Germinal center (tissue), 1 donor: ENCODE data around the gene CHMP4A.

Experiments used
- DNase-seq: peaks from one replicate; pipeline ENCODE4 v3.0.0; 2012; ENCODE audit warnings: mixed read lengths, low spot score

Gene CHMP4A

DNA sequence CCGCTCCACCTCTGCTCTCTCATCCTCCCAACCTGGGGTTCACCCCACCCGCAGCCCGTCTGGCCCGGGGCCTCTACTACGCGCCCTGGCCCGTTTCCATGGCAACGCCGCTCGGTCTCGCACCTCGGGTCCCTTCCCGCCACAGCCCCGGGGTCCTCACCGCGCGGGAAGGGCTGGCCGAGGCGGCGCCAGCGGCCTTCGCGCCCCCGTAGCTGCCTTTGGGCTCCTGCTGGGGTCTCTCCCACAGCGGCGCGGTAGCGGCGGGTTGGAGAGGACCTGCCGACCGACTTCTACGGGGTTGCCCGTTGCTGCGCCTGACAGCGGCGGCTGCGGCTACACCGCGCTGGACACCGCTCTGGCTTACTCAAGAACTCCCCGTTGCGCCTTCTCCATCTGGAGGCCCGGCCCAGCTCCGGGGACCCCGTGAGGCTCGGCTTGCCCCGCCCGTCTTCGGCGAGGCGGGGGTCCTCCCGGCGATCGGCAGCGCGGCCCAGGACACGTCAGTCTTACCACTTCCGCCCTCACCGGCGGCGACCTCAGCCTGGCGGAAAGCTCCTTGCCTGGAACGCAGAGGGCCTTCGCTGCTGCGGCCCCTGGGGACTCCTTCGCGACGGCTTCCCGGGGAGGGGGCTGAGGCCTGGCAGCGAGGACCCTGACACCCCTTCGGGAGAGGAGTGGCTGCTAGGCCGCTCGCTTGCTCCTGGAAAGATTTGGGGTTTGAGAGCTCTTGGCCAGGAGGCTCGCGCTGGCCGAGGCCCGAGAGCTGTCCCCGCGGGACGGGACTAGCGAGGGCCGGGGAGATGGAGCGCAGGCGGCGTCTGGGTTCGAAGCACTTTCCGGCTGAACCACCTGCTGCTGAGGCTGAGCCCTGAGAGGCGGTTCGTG, 17.9 kb downstream of the CHMP4A start, which contains the start of gene TM9SF1:
TM9SF1 (minus strand) TSS at position 256 of the 885 bp plus-strand sequence. CDS start 422 bp downstream, outside the sequence.
- DNase-seq, result peak; percentile 90

DNA sequence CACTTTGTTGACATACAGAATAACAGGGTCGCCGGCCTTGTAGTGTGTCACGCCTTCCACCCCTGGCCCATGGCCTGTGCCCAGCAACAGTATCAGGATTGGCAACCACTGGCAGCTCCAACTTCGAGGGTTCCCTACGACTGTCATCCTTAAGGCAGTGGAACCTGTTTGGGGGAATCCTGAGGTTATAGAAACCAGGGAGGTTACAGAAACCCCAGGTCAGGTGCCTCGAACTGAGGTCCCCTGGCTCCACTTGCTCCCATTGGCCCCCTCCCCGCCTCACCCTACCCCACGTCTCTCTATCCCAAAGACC, 18.5 kb downstream of the CHMP4A start:
- no peak for DNase-seq

DNA sequence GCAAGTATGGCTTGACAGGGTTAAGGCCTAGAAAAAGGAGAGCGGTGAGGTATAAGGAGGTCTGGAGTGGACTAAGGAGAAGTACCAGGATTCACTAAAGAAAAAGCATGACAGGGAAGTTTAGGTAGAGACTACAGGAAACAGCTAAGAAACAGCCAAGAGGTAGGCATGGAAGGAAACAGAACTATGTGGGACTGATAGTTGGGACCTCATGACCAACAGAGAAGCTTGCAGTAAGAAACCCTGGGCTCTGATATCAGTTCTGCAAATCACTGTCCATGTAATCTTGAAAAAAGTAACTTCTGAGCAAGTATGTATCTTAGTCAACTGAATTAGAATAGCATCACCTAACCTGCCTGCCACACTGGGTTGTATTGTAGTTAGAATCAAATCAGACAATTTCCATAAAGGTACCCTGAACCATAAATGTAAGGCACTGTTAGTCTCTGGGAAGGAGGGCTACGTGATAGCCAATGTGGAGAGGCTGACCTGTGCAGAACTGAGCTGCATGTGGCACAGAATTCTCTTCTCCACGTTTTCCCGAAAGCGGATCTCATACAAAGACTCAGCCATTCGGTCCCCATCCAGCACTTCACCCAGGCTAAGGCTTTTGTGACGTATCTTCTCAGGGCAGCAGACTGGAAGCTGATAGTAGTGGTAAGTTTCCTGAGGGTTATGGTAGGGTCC, 19.0 kb downstream of the CHMP4A start:
- no peak for DNase-seq

DNA sequence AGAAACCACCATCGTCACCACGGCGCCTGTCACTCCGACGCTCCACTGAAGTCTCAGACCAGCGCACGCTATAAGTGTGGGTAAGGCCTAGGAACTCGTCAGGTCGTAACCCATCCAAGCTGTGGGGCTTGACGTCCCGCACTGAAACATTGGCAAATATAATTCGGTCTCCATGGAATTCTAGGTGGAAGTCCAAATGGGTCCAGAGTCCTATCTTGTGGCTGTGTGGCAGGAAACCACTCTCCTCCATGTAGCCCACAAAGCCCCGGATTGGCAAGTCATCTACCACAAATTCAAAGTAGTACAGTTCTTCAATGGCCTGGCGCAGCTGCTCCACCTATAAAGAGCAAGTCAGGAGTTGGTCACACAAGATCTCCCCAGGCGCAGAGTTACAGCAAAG, 20.4 kb downstream of the CHMP4A start:
- no peak for DNase-seq

DNA sequence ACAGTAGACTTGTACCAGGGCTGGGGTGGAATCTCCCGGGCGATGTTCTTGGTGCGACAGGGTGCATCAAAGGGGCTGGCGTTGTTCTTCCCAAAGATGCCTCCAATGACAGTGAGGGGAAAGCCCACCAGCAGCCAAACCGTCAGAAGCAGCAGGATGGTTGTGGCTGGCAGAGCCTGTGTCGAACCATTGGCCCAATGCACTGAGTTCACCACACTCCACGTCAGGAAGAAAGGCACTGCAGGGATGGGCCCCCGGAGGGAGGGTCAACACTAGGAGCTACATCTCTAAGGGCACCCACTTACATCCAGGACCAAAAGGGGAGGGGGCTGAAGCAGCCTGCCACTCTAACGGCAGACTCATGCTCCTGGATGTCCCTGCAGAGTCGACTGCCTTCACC, 22.9 kb downstream of the CHMP4A start:
- DNase-seq, result no peak

DNA sequence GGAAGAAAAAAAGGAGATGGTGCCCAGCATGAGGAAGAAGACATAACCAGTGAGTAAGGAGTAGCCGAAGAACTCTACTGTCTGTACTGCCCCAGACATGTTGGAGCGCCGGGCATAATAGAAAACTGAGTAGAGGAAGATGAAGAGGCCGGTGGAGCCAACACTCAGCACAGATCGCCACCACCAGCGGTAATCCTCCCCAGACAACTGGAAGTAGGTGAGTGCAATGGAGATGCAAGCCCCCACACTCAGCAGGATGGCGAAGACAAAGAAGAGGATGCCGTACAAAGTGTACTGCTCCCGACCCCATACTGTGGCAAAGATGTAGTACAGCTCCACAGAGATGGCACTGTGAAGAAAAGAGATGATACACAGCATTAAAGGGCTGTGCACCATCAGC, 23.8 kb downstream of the CHMP4A start:
- no peak for DNase-seq

DNA sequence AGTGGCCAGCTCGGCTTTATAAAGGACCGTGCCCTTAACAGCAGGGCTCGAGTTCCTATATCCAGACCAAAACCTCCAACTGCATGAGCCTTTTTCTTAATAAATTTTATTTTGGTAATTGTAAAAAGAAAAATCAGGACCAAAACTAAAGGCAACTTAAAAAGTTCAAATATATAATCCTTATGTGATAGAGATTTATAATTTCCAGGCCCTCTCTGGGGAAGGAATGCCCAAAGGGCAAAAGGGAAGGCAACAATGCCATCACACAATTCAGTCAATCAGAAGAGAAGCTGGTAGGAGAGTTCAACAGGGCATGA, 24.3 kb downstream of the CHMP4A start:
- no peak for DNase-seq

DNA sequence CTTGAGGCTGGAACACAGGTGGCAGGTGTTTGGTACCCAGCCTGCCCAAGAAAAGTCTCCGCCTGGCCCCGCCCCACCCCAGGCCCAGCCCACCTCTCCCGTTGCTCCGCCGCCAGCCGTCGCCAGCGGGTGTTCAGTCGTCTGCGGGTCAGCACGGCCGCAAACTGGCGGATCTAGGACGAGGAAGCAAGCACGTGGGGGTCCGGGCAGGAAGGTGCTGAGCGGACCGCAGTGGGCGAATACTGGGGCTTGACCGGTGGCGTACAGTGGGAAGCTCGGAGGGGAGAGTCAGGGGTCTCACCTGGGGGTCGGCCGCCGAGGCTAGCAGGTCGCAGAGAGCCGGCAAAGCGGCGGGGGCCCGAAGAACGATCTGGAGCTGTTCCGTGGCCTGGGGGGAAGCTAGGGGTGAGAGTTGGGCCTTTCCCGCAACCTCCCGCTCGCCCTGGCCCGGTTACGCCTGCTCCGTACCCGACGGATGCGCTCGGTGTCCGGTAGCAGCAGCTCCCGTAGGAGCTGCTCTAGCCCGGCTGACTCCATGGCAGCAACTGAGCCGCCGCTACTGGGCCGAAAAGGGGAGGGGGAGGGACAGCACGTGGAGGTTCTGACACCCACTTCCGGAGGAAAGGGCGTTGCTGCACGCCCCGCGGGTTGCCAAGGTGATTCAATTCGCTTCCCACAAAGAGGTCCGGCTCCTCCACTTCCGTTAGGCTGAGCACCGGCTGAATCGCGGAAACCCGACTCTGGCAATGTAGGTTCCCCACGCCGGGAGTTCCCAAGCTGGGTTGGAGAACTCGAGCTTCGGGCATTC, 24.8 kb downstream of the CHMP4A start, which contains the start of gene IPO4:
IPO4 (minus strand) TSS at position 566 of the 808 bp plus-strand sequence; CDS start at position 537, 29 bp downstream.
- DNase-seq, result peak; percentile 94

DNA sequence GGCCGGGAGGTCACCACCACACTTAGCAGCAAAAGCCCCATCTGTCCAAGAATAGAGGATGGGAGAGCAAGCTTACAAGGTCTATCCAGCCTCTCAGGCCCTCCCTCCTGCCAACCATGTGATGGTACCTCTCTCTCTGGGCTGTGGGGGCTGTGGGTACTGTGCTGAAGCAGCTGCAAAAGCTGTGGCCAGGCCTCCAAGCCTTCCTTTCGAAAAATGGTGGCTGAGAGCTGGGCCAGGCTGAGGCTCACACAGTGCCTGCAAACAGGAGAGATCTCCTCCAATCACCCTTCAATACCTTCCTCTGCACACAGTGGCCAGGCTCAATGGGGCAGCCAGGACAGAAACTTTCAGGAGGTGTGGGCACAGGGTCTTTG, 25.8 kb downstream of the CHMP4A start:
- DNase-seq, result no peak

DNA sequence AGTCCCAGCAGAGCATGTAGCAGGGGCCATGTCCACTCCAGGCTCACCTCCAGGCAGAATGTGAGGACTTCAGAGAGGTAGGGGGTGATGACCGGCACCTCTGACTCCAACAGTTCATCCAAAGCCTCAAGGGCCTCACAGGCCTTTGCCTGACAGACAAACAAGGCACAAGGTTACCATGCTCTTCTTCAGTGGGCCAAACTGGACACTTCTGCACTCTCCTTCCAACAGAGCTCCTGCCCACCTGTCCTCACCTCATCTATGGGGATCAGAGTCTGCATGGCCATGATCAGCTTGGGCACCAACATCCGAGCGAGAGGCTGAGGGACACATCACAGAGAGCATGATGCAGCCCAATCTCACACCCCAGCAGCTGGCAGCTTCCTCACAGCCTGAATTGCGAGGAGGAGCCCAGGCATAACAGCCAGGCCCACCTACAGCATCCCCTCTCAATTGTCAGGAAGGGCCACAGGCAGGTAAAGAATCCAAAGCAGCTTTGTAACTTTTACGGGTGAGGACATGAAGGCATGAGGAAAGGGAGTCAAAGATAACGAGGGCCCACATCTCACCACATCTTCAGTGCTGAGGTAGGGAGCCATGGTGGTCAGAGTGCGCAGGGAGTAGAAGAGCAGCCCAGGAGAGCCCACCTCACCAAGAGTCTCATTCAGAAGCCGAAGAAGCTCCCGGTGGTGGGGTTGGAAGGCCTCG, 26.3 kb downstream of the CHMP4A start:
- no peak for DNase-seq

DNA sequence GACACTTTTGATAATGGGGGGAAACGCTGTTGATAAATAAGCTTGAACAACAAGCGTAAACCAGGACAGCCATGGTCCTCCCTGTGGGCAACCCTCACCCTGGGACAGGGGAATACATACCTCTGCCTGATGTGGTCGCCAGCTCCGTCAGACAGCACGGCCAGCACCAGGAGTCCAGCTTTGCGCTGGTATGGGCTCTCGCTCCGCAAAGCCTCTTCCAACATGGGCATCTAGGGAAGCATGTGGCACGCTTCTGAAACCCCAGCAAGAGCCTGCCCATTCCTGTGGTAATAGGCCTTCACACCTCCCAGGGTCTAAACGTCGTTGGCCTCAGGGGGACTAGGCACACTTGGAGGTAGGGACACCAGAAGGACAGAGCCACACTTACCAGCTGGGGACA, 27.5 kb downstream of the CHMP4A start:
- DNase-seq, result no peak

DNA sequence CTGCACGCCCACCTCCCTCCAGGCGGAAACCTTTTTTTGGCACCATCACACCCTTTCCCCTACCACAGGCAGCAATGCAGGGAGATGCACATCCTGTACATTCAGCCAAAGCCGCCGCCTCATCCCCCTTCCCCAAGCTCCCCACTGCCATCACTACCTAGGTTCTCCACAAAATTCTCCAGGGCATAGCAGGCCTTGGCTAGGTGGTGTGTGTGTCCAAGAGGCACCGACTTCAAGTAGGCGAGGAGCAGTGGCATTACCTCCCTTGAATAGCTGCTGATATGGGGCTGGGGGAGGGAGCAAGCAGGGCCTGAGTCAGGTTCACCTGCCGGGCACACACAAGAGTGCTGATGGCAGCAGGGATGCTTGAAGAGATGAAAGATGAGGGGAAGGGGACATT, 28.3 kb downstream of the CHMP4A start:
- no peak for DNase-seq

DNA sequence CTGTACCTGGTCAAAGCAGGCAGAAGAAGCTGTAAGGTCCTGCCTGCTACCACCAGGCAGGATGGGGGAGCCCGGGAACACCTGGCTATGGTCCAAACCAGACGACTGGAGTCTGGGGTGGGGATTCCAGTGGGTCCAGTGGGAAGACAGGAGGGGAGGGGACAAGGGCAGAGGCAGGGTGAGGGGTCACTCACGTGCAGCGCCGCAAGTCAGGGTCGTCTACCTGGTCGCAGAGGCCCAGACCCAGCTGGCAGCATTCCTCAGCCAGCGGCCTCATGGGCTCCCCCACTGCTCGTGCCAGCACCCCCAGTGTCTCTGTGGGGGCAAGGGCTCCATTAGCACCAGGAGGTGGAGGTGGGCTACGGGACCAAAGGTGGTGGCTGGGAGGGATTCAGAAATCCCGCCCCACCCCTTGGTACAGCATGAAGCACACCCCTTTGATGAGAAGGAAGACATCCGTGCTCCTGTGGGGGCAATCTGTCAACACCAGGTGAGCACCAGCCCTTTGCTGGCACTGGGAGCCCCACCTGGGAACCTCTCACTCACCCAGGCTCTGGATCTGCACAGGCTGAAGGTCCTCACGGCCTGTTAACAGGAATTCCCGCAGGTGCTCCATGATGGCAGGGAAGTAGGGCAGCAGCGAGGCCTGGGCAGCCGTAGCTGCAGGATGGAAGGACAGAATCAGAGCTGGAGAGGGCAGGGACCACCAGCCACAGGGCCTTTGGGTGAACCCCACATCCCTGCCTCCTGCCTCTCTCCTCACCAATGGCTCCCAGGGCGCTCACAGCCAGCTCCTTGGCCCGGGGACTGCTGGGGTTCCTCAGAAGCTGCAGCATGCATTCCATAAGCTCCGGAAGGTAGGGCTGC, 29.0 kb downstream of the CHMP4A start:
- no peak for DNase-seq

DNA sequence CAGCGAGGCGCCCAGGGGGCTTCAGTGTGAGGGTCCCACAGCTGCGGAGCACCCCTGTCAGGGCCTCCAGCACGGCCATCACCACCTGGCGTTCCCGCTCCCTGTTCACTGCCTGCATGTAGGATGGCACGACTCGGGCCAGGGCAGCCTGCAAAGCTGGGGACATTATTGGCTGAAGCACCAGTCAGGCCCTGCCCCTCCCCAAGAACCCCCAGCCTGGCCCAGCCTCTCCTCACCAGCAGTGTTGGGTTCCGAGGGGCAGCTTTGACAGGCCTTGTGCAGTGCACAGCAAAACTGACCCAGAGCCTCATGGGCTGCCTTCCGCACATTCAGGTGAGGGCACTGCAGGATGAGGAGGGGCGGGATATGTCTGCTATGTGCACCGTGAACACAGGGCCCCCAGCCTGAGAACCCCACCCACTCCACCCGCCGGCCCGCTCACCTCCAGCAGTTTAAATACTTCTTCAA, 30.2 kb downstream of the CHMP4A start:
- DNase-seq, result no peak

DNA sequence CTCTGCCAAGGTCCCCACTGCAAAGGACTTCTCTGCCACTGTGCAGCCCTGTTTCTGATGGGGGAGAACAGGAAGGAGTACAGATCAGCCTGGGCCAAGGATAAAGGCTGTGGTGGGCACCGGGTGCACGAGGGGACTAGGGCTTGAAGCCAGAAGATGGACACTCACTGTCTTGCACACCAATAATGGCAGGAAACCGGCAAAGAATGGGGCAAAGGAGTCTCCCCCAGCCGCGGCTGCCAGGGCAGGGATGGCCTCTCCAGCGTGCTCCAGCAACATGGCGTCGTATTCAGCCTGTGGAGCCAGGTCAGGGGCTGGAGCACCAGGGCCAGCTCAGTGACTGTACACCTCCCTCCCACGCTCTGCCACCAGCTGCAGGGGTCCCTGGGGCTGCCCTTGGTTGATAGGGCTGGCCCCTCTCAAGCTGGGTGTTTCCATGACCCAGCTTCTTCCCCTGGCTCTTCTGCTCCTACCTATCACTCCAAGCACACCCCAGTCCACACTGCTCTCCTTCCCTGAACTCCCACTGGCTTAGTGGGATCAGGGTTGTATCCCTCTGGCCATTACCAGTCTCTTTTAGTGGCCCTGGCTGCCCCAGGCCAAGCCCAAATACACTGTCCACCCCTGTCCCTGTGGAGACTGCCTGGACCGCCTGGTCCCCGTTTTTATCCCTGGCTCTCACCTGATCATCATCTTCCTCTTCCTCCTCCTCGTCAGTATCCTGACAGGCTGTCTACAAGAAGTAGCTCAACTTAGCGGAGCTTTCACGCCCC, 31.0 kb downstream of the CHMP4A start:
- no peak for DNase-seq

DNA sequence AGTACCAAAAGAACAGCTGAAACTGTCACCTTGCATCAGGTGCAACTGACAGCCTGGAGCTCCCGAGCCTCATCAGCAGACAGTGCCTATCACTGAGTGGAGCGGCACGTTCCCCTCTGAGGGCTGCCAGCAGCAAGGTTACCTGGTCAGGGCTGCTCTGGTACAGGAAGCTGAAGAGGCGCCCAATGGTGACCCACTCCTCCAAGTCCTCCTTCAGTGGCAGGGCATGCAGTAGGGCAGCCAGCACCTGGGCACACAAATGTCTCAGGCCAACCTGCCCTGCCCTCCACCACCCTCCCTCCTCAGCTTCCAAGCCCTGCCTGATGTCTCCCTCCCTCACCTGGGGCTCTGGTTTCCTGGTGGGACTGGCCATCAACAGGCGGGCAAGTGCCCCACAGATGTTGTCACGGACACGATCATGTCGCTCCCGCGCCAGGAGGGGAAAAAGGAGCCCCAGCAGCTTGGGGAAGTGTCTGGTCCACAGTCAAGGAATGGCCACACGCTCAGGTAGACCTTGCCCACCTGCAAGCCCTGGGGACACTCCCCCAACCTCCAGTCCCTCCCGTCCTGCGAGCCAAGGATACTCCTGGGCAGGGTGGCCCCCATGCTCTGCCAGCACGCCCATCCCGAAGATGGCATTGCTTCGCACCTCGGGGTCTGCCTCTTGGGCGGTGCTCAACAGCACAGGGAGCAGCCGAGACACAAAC, 31.8 kb downstream of the CHMP4A start:
- no peak for DNase-seq

DNA sequence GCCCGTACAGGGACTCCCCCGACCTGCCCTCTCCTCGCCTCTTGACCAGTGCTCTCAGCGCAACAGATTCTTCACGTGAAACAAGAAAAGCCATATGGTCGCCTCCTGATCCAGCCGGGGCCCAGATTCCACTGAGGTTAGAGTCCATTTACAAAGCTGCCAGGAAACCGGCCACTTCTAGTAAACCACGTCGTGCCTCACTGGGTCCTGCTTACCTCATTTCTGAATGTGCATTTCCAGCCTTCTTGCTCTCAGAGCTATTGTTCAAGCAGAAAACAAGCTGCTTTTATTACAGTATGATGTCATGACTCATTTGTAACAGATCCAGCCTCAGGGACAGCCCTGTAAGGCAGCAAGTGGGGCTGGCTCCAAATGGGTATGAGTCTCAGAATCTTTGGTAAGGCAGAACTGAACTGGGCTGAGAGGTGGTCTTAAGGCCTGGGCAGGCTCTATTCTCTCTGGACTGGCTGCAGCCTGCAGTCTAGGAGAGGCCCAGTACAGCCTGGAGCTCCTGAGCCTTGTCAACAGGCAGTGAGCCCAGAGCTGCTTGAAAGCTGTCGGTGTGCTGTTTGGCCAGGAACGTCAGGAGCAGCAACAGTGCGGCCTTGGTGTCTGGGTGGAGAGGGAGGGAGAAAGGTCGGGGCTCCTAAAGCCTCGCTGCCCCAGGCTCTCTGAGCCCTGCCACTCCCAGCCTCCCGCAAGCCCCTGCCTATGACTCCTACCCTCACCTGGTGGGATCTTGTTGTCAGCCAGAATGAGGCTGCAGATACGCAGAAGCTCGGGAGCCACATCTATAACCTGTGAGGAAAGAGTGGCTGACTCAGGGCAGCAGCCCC, 33.1 kb downstream of the CHMP4A start:
- no peak for DNase-seq

DNA sequence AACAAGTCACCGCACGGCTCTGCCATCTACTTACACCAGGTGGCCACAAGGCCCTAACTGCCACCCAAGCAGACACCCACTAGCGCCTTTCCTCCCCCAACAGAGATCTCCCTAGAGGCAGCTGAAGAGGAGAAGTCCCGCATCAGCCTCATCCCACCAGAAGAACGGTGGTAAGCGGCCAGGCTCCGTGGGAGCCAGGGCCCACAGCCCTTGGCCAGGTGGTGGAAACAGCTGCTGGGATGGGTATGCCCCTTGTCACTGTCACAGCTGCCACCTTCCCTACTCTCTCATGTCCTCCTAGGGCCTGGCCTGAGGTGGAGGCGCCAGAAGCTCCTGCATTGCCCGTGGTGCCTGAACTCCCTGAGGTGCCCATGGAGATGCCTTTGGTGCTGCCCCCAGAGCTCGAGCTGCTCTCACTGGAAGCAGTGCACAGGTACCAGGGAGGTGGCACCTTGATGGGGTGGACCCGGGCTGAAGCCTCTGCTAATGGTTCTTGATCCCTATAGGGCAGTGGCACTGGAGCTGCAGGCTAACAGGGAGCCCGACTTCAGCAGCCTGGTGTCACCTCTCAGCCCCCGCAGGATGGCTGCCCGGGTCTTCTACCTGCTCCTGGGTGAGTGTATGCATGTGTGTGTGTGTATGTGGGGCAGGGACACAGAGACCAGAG, 33.9 kb downstream of the CHMP4A start:
- no peak for DNase-seq
